ENCODE data around the gene SCFD1. TPM values are rescaled to one million over a fixed set of nuclear protein-coding genes. Genes with fewer than 3 reads are reported as not detected.

Gene SCFD1
- total and polyA plus RNA-seq, 4 donors = 24.6 to 82.1 (median 52.6) TPM

GRCh38 chr14:30657050-30657449, 34.9 kb downstream of the SCFD1 start:
- Histone ChIP-seq H3K9me3 (ENCODE audit: control insufficient read depth in 4 of 4, low read length in 3 of 4) (no peaks in the 10 kb centered on the region), H3K9ac (ENCODE audit: low read depth in 1 of 2, low read length in 2 of 2) (no peak overlapping the region), H3K36me3 (ENCODE audit: control insufficient read depth in 4 of 4, insufficient read depth in 3 of 4, low read depth in 1 of 4, low read length in 3 of 4) (peaks cover 4 to 46% (median 23%) of the 10 kb centered on the region in 4 donors), H3K4me3 (ENCODE audit: low read depth in 1 of 3, low read length in 3 of 3) (no peak overlapping the region), H3K27ac (ENCODE audit: low read depth in 1 of 2, low read length in 2 of 2) (peak overlapping the region in 1 of 2 donors; percentile 54), H3K4me1 (ENCODE audit: control insufficient read depth in 4 of 4, insufficient read depth in 4 of 4, low read length in 3 of 4) (peaks cover 0 to 7% (median 2%) of the 10 kb centered on the region in 4 donors), H3K27me3 (ENCODE audit: control insufficient read depth in 4 of 4, insufficient read depth in 4 of 4, low read length in 3 of 4) (no peaks in the 10 kb centered on the region)
- no peak for TF ChIP-seq SP1 (IDR thresholded peaks at IDR 0.05)
- TF ChIP-seq REST (IDR thresholded peaks at IDR 0.05) = no peak
- TF ChIP-seq YY1 (IDR thresholded peaks at IDR 0.05) = no peak
- no peak for TF ChIP-seq JUND (IDR thresholded peaks at IDR 0.05)
- peak in 1 of 2 donors; percentile 9 for TF ChIP-seq RXRA (IDR thresholded peaks at IDR 0.05)
- TF ChIP-seq HNF4A (conservative IDR thresholded peaks at IDR 0.05) = peak; percentile 8 to 28
- TF ChIP-seq RAD21 (IDR thresholded peaks at IDR 0.05) = no peak
- no peak for DNase-seq (ENCODE audit: low spot score)
- WGBS = 81% methylated on average over 2 of the region's 2 CpGs

- TF ChIP-seq RAD21 (IDR thresholded peaks at IDR 0.05) = peak in 1 of 2 donors; percentile 17
- TF ChIP-seq NR2F2 (IDR thresholded peaks at IDR 0.05) = no peak
- Histone ChIP-seq H3K36me3 (ENCODE audit: control insufficient read depth in 4 of 4, insufficient read depth in 3 of 4, low read depth in 1 of 4, low read length in 3 of 4) (peaks cover 4 to 45% (median 23%) of the 10 kb centered on the region in 4 donors), H3K27ac (ENCODE audit: low read depth in 1 of 2, low read length in 2 of 2) (no peak overlapping the region), H3K27me3 (ENCODE audit: control insufficient read depth in 4 of 4, insufficient read depth in 4 of 4, low read length in 3 of 4) (no peaks in the 10 kb centered on the region), H3K9me3 (ENCODE audit: control insufficient read depth in 4 of 4, low read length in 3 of 4) (no peaks in the 10 kb centered on the region), H3K9ac (ENCODE audit: low read depth in 1 of 2, low read length in 2 of 2) (no peak overlapping the region), H3K4me1 (ENCODE audit: control insufficient read depth in 4 of 4, insufficient read depth in 4 of 4, low read length in 3 of 4) (peaks cover 0 to 7% (median 3%) of the 10 kb centered on the region in 4 donors), H3K4me3 (ENCODE audit: low read depth in 1 of 3, low read length in 3 of 3) (no peak overlapping the region)
- no peak for DNase-seq (ENCODE audit: low spot score)
- 58% methylated on average over 2 of the region's 2 CpGs for WGBS
Measured at GRCh38 chr14:30657606-30658163, 35.6 kb downstream of the SCFD1 start.

GRCh38 chr14:30658645-30659044, 36.5 kb downstream of the SCFD1 start:
- Histone ChIP-seq H3K27ac (ENCODE audit: low read depth in 1 of 2, low read length in 2 of 2) (no peak overlapping the region), H3K4me3 (ENCODE audit: low read depth in 1 of 3, low read length in 3 of 3) (no peak overlapping the region), H3K27me3 (ENCODE audit: control insufficient read depth in 4 of 4, insufficient read depth in 4 of 4, low read length in 3 of 4) (no peaks in the 10 kb centered on the region), H3K36me3 (ENCODE audit: control insufficient read depth in 4 of 4, insufficient read depth in 3 of 4, low read depth in 1 of 4, low read length in 3 of 4) (peaks cover 4 to 41% (median 21%) of the 10 kb centered on the region in 4 donors), H3K4me1 (ENCODE audit: control insufficient read depth in 4 of 4, insufficient read depth in 4 of 4, low read length in 3 of 4) (peaks cover 0 to 7% (median 3%) of the 10 kb centered on the region in 4 donors), H3K9ac (ENCODE audit: low read depth in 1 of 2, low read length in 2 of 2) (no peak overlapping the region), H3K9me3 (ENCODE audit: control insufficient read depth in 4 of 4, low read length in 3 of 4) (no peaks in the 10 kb centered on the region)
- 91% methylated on average over 3 of the region's 3 CpGs for WGBS
- no peak for TF ChIP-seq RXRA (IDR thresholded peaks at IDR 0.05)
- no peak for TF ChIP-seq GABPA (IDR thresholded peaks at IDR 0.05 in 1 of 2, conservative IDR thresholded peaks at IDR 0.05 in 1 of 2)
- no peak for TF ChIP-seq RAD21 (IDR thresholded peaks at IDR 0.05)
- TF ChIP-seq HNF4A (conservative IDR thresholded peaks at IDR 0.05) = no peak
- no peak for TF ChIP-seq ATF3 (IDR thresholded peaks at IDR 0.05)
- TF ChIP-seq TAF1 (conservative IDR thresholded peaks at IDR 0.05) = no peak
- TF ChIP-seq FOXA2 (IDR thresholded peaks at IDR 0.05) = no peak
- TF ChIP-seq JUND (IDR thresholded peaks at IDR 0.05) = no peak
- TF ChIP-seq NR2F2 (IDR thresholded peaks at IDR 0.05) = no peak
- no peak for TF ChIP-seq YY1 (IDR thresholded peaks at IDR 0.05)
- no peak for TF ChIP-seq ZBTB33 (IDR thresholded peaks at IDR 0.05)
- no peak for DNase-seq (ENCODE audit: low spot score)
